SK-N-SH treated with all-trans-retinoic acid at 6 μM for 48 hours (cell line): ENCODE data around the gene APBA2.

Source experiments
- ARNTL ChIP-seq: fragments of 450-650 bp; formaldehyde crosslinking; IDR thresholded peaks from 2 replicates; pipeline ENCODE4 v1.5.0; 2020; ENCODE audit warnings: low read depth, mild to moderate bottlenecking, moderate library complexity, borderline replicate concordance
- CSDC2 ChIP-seq: fragments of 250-450 bp; sonication (Bioruptor Pico); IDR thresholded peaks from 2 replicates; pipeline ENCODE4 v1.5.0; 2020; ENCODE audit warnings: mild to moderate bottlenecking, moderate library complexity
- CSRNP3 ChIP-seq: fragments of 250-450 bp; sonication (Bioruptor Pico); IDR thresholded peaks from 2 replicates; pipeline ENCODE4 v1.5.1; 2021; ENCODE audit warnings: mild to moderate bottlenecking, moderate library complexity
- ESRRG ChIP-seq: fragments of 250-450 bp; sonication (Bioruptor Pico); IDR thresholded peaks from 2 replicates; pipeline ENCODE4 v1.6.1; 2021; ENCODE audit warnings: mild to moderate bottlenecking
- PATZ1 ChIP-seq: fragments of 250-450 bp; sonication (Bioruptor Pico); IDR thresholded peaks from 2 replicates; pipeline ENCODE4 v1.8.0; 2020; ENCODE audit warnings: mild to moderate bottlenecking, moderate library complexity, borderline replicate concordance
- RARB ChIP-seq: fragments of 250-450 bp; sonication (Bioruptor Pico); IDR thresholded peaks from 2 replicates; pipeline ENCODE4 v1.8.0; 2021; ENCODE audit warnings: mild to moderate bottlenecking, moderate library complexity
- TOX ChIP-seq: fragments of 250-450 bp; sonication (Bioruptor Pico); IDR thresholded peaks from 2 replicates; pipeline ENCODE4 v1.8.0; 2021; ENCODE audit warnings: mild to moderate bottlenecking, moderate library complexity, borderline replicate concordance
- TSHZ2 ChIP-seq: fragments of 250-450 bp; sonication (Bioruptor Pico); IDR thresholded peaks from 2 replicates; pipeline ENCODE4 v1.5.0; 2020; ENCODE audit warnings: mild to moderate bottlenecking, moderate library complexity
- ZC3H10 ChIP-seq: fragments of 250-450 bp; sonication (Bioruptor Pico); IDR thresholded peaks from 2 replicates; pipeline ENCODE4 v1.5.1; 2021; ENCODE audit warnings: mild to moderate bottlenecking, moderate library complexity
- ZFP3 ChIP-seq: fragments of 250-450 bp; sonication (Bioruptor Pico); IDR thresholded peaks from 2 replicates; pipeline ENCODE4 v1.5.0; 2020; ENCODE audit warnings: mild to moderate bottlenecking, moderate library complexity
- ZFP30 ChIP-seq: fragments of 450-650 bp; formaldehyde crosslinking; IDR thresholded peaks from 2 replicates; pipeline ENCODE4 v1.5.0; 2022; ENCODE audit warnings: mild to moderate bottlenecking, moderate library complexity
- ZNF565 ChIP-seq: fragments of 450-650 bp; formaldehyde crosslinking; conservative IDR thresholded peaks from 2 replicates; pipeline ENCODE4 v1.5.0; 2020; ENCODE audit warnings: low read depth, mild to moderate bottlenecking, moderate library complexity
- ZNF8 ChIP-seq: fragments of 450-650 bp; formaldehyde crosslinking; IDR thresholded peaks from 2 replicates; pipeline ENCODE4 v1.5.0; 2020; ENCODE audit warnings: mild to moderate bottlenecking, moderate library complexity
- TF ChIP-seq, protein P1 (sequence below): fragments of 250-450 bp; sonication (Bioruptor Pico); IDR thresholded peaks from 2 replicates; pipeline ENCODE4 v1.5.1; 2020; ENCODE audit warnings: low read depth, mild to moderate bottlenecking, moderate library complexity

DNA sequence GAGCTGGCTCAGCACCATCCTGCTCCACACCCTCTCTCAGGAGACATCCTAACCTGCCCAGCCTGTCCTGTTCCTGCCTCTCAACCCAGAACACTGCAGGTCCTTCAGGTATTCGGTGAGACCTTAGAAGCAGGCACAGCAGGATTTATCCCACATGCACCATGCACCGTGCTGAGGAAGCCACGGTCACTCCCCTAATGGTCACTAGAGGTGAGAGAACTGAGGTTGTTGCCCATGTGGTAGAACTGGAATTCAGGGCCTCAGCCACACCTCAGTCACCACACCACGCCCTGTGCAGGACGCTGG is 36.9 kb downstream of the APBA2 start:
- TF ChIP-seq ZFP3 (CRISPR knock-in tag) (no peak), ZFP30 (CRISPR knock-in tag) (no peak), CSDC2 (CRISPR knock-in tag) (no peak), CSRNP3 (CRISPR knock-in tag) (no peak), ARNTL (CRISPR knock-in tag) (no peak), ESRRG (no peak), PATZ1 (CRISPR knock-in tag) (no peak), ZNF565 (CRISPR knock-in tag) (no peak), ZNF8 (CRISPR knock-in tag) (no peak), TOX (CRISPR knock-in tag) (no peak), TSHZ2 (CRISPR knock-in tag) (no peak), ZC3H10 (CRISPR knock-in tag) (no peak), RARB (CRISPR knock-in tag) (no peak)
- TF ChIP-seq, protein P1, sequence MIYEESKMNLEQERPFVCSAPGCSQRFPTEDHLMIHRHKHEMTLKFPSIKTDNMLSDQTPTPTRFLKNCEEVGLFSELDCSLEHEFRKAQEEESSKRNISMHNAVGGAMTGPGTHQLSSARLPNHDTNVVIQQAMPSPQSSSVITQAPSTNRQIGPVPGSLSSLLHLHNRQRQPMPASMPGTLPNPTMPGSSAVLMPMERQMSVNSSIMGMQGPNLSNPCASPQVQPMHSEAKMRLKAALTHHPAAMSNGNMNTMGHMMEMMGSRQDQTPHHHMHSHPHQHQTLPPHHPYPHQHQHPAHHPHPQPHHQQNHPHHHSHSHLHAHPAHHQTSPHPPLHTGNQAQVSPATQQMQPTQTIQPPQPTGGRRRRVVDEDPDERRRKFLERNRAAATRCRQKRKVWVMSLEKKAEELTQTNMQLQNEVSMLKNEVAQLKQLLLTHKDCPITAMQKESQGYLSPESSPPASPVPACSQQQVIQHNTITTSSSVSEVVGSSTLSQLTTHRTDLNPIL (CRISPR knock-in tag) = no peak
